HG03354 (cell line): ENCODE results near the gene CDCA4.
"Not testable (repeated sequence)": the region's sequence is repeated elsewhere in the genome, so short reads cannot be mapped to it uniquely, and the experiment has no call there.

Source experiments
- ATAC-seq: cut with Tn5 transposase; IDR thresholded peaks from one replicate; pipeline ENCODE4 v1.9.1; 2021; ENCODE audit warnings: mild to moderate bottlenecking; ENCODE audit not compliant: unreplicated experiment, poor library complexity, severe bottlenecking

CDCA4 gene

DNA sequence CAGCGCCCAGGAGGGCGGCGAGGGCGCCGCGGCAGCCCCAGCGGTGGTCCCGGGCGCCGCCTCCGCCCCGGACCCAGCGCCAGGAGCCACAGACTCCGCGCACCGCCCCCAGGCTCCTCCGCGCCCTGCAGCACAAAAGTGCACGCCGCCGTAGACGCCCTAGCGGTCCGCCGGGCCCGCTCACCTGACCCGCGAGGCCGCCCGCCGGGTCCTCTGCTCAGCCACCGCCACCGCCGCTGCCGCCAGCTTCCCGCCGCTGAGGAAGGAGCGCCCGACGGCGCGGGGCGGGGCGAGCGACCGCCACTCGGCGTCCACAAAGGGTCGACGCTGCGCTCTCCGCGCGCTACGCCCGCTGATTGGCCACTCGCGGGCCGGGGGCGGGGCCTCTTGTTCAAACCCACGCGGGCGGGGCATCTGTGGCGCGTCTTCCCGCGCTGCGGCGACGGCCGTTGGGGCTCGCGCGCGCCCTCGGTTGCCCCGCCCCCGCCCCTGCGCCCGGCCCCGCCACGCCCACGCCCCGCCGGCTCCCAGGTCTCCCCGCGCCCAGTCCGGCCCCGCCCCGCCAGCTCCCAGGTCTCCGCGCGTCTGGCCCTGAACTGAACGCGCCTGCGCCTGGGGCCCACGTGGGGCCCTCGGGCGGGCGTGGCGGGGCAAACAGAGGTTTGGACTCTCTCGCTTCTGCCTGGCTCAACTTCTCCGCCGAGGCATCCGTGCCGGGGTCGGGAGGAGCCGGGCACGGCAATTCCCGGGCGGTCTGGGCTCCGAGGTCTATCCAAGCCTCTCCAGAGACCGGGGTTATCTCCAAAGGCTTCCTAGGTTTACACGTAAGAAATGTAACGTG, at the start of gene CDCA4:
Gene CDCA4, minus strand, starts transcription at position 269 of the 841 bp plus-strand sequence. CDS start 9,154 bp downstream, outside the sequence.
- ATAC-seq = peak; percentile 85

DNA sequence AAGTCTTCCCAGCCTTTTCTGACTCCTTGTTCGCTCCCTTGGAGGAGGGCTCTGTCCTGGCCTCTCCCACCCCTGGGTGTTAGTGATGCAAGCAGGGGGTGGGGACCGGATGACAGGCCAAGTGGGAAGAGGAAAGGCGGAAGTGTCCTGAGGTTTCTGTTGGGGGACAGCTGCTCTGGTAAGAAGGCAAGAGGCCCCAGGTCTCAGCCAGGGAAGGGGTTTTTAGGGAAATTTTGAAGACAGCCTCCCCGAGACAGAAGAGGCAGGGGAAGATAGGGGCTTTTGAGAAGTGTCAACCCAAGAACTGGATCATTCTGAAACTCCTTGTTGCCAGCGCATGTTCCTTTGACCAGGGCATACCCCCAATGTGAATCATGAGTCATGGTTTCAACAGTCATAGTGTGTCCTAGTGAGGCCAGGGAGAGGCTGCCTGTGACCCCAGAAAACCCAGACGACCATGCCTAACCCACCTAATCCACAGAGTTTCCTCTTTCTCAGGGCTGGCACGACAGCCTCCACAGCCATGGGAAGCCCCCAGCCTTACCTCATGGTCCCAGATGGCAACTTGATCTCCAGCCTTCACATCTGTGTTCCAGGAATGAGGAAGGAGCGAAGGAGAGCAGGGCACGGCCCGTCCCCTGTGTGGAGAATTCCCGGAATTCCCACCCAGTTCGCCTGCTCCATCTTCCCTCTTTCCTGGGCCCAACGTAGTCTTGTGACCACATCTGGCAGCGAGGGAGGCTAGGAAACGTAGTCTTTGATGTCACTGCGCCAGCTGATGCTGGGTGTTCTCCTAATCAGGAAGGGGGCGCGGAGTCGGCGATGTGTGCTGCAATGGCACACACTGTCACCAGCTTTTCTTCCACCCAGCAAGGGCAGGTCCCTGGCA, 49.2 kb upstream of the CDCA4 start:
- ATAC-seq = peak; percentile 46

DNA sequence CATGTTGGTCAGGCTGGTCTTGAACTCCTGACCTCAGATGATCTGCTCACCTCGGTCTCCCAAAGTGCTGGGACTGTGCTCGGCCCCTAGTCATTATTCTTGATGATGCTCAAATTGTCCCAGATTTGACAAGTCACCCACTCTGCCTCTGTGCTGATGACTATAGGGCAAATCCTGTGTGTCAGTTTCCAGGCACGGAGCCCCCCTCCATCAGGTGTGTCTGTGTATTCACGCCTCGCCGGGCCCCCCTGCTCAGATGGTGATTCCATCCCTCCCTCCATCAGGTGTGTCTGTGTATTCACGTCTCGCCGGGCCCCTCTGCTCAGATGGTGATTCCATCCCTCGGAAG, 48.6 kb upstream of the CDCA4 start:
- ATAC-seq = no peak

DNA sequence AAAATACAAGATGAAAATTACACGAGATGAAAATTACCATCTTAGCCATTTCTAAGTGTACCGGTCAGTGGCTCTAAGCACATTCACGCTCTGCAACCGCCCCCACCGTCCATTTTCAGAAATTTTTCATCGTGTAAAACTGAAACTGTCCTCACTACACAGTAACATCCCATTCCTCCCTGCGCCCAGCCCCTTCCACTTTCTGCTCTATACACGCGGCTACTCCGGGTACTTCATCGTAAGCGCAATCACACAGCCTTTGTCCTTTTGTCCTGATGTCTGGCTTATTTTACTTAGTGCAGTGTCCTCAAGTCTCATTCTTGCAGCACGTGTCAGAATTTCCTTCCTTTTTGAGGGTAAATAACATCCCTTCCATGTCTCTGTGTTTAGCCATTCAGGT, 47.9 kb upstream of the CDCA4 start:
- ATAC-seq = no peak

DNA sequence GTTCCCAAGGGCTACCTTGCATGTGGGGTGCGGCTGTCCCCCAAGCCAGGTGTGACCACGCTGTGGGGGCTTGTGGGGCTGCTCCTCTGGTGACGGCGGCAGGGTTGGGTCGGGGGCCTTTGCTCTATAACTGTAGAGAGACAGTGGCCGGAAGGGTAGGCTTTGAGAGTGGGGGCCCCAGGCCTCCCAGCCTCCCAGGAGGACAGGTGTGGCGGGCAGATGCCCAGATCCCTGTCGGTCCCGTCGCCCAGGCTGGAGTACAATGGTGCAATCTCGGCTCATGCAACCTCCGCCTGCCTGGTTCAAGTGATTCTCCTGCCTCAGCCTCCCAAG, 47.1 kb upstream of the CDCA4 start:
- ATAC-seq = no peak

DNA sequence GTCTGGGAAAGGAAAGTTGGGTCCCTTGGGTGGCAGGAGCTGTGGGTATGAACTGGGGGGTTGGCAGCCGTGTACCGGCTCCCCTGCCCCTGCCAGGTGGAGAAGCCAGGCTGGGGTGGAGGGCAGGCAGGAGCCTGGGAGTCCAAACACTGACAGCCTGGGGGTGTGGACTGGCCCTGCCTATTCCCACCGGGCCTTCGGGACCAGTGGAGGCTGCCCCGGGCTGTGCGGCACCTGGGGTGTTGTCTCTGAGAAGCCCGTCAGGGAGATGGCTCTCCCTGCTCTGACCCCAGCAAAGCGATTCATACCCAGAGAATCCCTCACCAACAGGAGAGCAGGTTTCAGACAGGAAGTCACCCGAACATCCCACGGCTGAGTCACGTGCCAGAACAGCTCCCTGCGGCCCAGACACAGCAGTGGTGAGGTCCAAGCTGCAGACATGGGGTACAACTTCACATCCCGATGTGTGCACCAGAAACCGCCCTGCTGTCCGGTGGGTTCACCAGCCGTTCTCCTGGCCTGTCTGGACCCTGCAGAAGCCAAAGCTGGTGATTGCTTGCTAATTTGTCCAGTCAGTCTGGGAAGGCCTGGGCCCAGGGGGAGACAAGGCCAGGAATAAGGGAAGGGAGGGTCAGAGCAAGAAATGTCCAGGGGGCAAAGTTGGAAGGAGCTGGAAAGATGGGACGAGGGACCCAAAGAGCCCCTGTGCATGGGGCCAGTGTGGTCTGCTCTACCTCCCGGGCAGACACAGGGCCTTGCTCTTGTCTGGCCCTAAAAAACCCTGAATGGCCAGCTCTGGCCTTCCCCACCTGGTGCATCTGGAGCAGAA, 46.5 kb upstream of the CDCA4 start:
- ATAC-seq = no peak

DNA sequence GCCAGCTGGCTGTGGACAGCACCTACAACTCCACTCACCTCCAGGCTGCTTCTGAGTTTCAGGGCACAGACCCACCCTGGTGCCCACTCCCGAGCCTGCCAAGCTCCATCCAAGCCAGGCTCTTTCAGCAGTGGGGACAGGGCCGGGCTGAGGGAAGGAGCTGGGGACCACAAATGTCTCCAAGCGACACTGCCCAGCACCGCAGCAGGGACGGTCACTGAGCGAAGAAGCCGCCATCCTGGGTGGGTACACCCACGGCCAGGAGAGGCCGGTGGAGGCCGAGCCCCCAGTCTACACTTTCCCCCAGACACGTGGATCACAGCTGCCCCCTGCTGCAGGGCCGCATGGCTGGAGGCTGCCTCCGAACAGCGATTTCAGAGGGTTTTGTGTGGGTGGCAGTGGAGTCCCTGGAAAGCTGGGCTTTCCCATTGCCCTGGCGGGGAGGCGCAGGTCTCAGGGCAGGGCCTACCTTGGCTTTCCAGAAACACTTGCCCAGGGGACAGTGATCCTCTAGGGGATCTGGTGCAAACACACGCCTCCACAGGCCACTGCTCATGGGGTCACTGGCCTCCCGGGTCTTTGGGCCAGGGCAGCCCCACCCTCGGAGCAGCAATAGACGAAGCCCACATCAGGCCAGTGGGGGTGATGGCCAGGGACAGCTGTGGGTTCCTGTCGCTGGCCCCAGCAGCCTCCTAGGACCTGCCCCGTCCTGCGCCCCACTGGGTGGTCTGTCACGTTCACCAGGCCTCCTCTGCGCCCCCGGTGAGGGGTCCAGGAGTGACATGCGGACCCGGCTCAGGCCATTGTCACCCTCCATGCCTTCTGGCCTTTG, 45.6 kb upstream of the CDCA4 start:
- no peak for ATAC-seq

DNA sequence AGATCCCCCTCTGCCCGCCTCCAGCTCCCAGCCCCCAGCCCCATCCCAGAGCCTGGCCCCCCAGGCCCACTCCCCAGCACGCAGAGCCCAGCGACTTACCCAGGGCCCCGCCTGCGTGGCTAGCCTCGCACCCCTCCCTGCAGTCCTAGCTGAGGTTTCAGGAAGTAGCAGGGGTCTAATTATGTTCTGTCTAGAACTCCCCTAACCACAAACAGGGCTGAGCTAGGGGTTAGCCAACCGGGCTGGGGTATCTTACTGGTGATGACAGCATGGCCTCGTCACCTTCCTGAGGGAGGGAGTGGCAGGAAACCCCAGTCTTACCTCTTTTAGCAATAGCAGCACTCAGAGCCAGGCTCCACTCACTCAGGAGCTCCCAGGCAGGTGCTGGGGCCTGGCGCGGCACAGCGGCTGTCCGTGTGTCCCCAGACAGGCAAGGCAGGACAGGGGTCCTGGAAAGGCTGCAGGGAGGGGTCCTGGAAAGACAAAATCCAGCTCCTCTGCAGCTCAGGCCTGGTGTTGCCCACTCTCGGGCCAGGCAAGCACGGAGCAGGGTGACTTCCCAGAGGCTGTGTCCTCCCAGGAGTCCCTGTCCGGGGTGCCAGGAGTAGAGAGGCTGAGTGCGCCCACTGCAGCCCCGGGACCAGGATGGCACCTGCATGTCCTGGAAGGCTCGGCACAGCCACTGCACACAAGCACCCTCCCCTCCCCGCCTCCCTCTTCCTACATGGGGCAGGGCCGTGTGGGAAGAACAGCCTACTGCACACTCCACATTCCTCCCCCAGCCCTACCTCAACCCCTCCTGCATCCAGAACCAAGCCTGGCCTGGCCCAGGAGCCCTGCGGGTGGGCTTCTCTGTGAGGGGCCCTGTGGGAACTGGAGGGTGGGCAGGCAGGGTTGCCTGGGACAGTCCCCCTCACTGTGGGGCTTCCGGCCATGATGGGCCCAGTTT, 44.7 kb upstream of the CDCA4 start, which contains the start of gene GPR132:
Gene GPR132, minus strand, starts transcription at position 151 of the 949 bp plus-strand sequence. CDS start 10,010 bp downstream, outside the sequence.
- ATAC-seq = peak; percentile 55

DNA sequence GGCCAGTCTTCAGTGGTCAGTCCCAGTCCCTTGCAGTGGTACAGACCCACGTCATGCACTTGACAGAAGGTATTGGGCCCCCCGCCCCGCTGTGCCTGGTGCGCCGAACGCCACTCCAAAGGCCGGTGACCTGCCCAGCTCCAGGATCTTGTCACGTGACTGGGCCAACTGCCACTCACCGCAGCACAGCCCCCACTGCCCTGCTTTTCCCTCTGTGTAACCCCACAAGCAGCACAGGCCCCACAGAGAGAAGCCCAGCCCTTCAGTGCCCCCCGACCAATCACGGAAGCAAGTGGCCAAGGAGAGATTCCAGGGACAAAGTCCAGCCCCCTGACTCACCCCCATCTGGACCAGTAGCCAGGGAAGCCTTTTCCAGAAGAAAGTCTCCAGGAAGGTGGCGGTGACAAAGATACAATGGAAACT, 43.8 kb upstream of the CDCA4 start:
- no peak for ATAC-seq

DNA sequence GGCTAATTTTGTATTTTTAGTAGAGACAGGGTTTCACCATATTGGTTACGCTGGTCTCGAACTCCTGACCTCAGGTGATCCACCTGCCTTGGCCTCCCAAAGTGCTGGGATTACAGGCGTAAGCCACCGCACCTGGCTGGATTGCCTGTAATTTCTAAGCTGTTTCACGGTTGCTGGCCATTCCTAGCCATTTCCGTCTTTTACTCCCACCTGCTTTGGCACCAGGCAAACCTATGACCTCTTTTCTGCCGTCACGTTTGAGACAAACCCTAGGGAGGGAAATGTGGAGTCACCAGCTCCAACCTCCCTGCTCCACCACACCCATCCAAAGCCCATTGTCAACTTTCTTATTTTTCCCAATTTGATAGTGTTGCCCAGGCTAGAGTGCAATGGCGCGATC, 43.1 kb upstream of the CDCA4 start:
- no peak for ATAC-seq

DNA sequence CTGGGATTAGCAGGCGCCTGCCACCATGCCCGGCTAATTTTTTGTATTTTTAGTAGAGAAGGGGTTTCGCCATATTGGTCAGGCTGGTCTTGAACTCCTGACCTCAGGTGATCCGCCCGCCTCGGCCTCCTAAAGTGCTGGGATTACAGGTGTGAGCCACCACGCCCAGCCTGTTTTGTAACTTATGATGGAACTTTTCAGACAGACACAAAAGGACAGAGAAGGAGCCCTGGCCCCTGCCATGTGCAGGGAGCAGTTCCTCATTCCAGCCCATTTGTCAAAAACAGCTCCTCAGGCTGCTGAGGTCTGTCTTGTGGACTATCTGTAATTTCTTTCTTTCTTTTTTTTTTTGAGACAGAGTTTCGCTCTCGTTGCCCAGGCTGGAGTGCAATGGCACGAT, 42.6 kb upstream of the CDCA4 start:
- not testable (repeated sequence) for ATAC-seq

DNA sequence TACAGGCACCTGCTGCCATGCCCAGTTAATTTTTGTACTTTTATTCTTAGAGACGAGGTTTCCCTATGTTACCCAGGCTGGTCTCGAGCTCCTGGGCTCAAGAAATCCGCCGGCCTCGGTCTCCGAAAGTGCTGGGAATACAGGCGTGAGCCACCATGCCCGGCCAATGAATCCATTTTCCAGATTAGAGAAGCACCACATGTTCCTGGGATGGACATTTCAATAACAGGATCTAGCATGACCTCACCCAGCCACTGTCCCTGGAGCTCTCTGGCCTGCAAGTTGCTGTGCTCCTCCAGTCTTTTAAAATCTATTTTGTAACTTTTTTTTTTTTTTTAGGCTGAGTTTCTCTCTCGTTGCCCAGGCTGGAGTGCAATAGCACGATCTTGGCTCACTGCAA, 42.2 kb upstream of the CDCA4 start:
- ATAC-seq = no peak

DNA sequence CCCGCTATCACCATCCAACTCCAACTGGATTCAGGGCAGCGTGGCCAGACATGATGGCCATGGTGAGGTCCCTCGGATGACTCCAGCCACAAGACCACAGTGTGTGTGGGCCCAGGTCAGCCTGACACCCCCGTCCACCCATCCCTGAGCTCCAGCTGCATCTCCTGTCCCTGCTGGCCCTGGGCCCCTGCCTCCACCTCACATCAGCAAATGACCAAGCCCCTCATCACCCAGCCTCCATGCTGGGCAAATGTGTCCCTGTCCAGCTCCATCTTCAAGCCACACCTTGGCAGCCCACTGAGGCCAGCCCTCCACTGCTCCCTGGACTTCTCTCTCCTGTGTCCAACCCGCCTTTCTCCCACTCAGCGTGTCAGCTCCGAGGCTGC, 41.2 kb upstream of the CDCA4 start:
- no peak for ATAC-seq

DNA sequence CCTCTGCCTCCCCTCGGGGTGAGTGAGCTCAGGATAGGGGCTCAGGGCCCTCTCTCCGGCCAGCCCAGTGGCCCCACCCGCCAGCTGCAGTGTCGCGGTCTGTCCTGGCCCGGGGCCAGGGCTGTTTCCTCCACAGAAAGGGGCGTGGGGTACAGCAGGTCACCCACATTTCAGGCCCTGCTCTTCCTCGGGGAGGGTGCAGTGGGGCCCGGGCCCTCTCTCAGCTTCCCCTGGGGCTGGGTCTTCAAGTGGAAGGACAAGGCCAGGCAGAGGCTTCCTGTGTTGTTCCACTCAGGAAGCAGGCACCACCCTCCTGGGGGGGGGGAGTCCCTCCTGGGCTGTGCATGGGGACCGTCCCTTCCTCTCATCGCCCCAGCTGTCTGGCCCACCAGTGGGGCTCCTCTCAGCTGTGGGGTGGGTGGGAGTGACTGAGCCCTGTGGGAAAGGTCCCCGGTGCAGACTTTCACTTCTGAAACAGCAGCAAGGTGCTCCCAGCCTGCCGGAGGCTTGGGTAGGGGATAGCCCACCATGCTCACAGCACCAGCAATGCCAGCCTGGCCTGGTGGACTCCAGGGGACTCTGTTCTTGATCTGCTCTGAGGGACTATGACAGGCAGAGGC, 40.7 kb upstream of the CDCA4 start:
- peak; percentile 27 for ATAC-seq

DNA sequence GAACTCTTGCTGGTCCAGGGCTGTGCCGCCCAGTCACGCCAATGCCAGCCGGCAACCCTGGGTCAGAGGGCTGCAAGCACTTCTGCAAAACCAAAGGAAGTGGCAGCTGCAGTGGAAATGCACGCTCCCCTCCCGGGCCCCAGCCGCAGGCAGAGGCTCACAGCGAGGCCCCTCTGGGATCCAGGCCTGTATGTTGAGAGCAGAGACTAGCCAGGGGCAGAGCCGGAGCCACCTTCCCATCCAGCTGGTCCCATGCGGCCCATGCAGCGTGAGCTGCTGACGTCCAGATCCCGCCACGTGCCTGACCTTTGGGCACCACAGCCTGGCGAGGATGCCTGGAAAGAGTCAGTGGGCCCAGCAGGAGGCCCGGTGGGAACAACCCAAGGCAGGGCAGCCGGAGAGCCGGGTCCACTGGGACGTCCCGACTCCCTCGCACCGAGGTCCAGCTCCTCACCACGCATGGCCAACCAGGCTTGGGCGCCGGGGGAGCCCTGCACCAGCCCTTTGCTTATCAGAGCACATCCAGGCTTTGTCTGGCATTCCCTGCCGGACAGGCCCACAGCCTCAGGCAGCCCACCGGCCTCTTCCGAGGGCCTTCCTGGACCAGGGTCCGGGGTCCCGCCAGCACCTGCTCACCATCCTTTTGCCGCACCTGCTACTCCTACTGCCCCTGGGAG, 40.0 kb upstream of the CDCA4 start:
- no peak for ATAC-seq

DNA sequence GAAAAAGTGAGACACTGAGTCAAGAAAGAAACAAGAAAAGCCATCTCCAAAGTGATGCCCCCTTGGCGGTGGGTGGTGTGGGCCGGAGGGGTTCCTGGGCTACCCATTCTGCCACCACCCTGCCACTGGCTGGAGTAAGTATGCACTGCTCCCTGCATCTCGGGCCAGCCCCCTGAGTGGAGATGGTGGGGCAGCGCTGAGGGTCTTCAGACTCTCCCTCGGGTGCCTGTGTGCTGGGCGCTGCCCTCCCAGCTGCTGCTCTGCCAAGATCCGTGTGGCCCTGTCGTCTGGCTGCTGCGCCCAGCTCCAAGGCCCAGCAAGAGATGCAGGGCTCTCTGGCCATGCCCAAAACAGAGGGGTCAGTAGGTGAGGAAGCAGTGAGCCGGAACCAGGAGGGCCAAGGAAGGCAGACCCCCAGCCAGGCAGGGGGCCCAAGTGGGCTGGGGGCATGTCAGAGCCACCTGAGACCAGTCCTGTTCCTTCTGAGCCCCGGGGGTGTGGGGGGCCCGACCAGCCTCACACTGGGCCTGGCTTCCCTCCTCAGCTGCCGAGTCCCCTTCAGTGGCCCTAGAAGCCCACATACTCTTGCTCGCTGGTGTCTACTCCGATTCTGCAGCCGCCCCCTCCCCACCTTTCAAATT, 39.2 kb upstream of the CDCA4 start:
- ATAC-seq = no peak
